AG10803 (cell line): ENCODE measurements around the gene IRF4.

Source experiments
- DNase-seq: peaks from one replicate; pipeline ENCODE4 v3.0.0; 2010; ENCODE audit warnings: low read depth
- H3K4me3 ChIP-seq: 2 replicates; pipeline ENCODE4 v1.5.1; 2011; ENCODE audit warnings: mild to moderate bottlenecking, low read length, control low read depth
- TF ChIP-seq, protein P1 (sequence below): conservative IDR thresholded peaks from 2 replicates; pipeline ENCODE4 v1.5.1; 2011; ENCODE audit warnings: mild to moderate bottlenecking, low read length, control low read depth, inconsistent platforms

The IRF4 gene

DNA sequence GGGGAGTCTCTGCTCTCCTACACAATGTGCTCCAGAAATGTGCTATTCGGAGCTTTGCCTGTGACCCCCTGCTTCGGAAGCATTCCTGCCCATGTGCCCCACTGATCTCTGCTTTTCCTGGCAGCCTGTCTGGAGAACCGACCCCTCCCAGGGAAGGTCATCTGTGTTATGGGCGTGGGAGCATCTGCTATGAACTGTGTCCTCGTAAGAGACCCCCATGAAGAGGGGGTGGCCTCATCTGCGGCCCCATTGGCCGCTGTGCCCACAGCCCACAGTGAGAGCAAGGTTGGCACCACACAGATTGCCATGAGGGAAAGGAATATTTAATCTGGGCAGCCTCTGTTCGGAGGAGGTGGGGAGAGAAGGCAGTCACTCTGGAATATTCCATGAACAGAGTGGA, 32.7 kb upstream of the IRF4 start:
- no peak for DNase-seq
- TF ChIP-seq, protein P1, sequence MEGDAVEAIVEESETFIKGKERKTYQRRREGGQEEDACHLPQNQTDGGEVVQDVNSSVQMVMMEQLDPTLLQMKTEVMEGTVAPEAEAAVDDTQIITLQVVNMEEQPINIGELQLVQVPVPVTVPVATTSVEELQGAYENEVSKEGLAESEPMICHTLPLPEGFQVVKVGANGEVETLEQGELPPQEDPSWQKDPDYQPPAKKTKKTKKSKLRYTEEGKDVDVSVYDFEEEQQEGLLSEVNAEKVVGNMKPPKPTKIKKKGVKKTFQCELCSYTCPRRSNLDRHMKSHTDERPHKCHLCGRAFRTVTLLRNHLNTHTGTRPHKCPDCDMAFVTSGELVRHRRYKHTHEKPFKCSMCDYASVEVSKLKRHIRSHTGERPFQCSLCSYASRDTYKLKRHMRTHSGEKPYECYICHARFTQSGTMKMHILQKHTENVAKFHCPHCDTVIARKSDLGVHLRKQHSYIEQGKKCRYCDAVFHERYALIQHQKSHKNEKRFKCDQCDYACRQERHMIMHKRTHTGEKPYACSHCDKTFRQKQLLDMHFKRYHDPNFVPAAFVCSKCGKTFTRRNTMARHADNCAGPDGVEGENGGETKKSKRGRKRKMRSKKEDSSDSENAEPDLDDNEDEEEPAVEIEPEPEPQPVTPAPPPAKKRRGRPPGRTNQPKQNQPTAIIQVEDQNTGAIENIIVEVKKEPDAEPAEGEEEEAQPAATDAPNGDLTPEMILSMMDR, result no peak
- H3K4me3 ChIP-seq, result no peak overlapping the region

- DNase-seq, result no peak
- H3K4me3 ChIP-seq, result no peak overlapping the region
- TF ChIP-seq, protein P1, result no peak
These were observed 32.1 kb upstream of the IRF4 start for GRCh38 chr6:359261-360035.

DNA sequence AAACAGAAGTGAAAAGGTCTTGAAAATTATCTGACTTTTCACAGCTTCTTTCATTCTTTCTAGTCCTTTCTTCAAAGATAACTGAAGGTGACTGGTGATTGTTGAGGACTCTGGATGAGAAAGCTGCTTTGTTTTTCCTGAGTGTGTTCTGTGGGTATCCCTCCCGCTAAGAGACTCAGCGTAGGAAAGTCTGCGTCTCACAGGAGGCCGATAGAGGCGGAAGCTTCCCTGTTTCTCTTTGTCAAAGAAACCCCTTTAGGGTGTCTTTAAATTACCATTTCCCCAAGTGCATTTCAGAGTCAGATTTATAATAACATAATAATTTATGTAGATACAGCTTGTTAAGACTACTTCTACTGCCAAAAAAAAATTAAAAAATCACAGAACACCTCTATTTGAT, 31.2 kb upstream of the IRF4 start:
- H3K4me3 ChIP-seq, result no peak overlapping the region
- no peak for DNase-seq
- TF ChIP-seq, protein P1, result no peak

DNA sequence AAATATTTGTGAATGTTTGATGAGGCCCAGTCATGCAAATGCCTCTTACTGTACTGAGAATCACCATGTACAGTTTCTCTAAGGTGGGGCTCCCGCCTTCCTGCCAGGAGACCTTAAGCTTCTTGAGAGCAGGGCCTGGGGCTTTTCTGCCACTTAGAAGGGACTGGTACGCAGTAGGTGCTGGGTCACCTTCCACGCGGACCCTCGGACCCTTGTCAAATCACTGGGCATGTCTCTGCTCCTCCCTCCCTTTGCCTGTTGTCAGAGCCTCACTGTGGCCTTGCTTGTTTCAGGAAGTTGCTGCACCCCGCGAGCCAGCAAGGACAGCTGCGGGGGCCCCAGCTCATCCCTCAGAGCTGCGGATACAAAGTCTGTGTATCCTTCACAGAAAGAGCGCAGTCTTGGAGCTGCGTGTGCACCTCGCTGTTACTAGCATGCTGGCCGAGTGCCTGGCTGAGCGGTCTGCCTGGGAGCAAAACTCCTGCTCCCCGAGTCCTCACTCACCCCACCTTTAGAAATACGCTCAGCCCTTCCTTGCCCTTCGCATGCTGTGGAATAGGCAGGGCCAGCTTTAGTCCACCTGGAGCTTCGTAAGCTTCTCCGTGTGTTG, 30.7 kb upstream of the IRF4 start:
- no peak overlapping the region for H3K4me3 ChIP-seq
- TF ChIP-seq, protein P1, result no peak
- no peak for DNase-seq

GRCh38 chr6:361411-362132, 30.0 kb upstream of the IRF4 start:
- H3K4me3 ChIP-seq, result no peak overlapping the region
- TF ChIP-seq, protein P1, result no peak
- DNase-seq, result no peak

- DNase-seq, result no peak
- TF ChIP-seq, protein P1, result no peak
These were observed 29.2 kb upstream of the IRF4 start for GRCh38 chr6:362231-362923.

More at GRCh38 chr6:362231-362923, 29.2 kb upstream of the IRF4 start:
- no peak overlapping the region for H3K4me3 ChIP-seq
